Measurements from ENCODE around the gene DENND5A.

GRCh38 chr11:9121469-9121796 is 143.7 kb downstream of the DENND5A start:
- TF ChIP-seq CTCF (IDR thresholded peaks at IDR 0.05) (no peak), POLR2A (IDR thresholded peaks at IDR 0.05) (no peak)
